Upper lobe of right lung (tissue), 1 donor: ENCODE measurements around the gene SCUBE2. TPM values are rescaled to one million over a fixed set of nuclear protein-coding genes. Genes with fewer than 3 reads are reported as not detected.

ENCODE experiments used
- ATAC-seq: fragments of 200-7000 bp; cut with Tn5 transposase; one replicate; pipeline ENCODE4 v1.9.1; 2020; ENCODE audit warnings: mild to moderate bottlenecking, moderate library complexity
- DNase-seq: peaks from one replicate; pipeline ENCODE4 v3.0.0-alpha.2; 2020
- H3K27ac ChIP-seq: fragments of 200-600 bp; one replicate; pipeline ENCODE4 v1.8.0; 2022
- H3K27me3 ChIP-seq: fragments of 200-600 bp; one replicate; pipeline ENCODE4 v1.8.0; 2022; ENCODE audit warnings: mild to moderate bottlenecking
- H3K36me3 ChIP-seq: fragments of 200-600 bp; one replicate; pipeline ENCODE4 v1.8.0; 2022
- H3K4me1 ChIP-seq: fragments of 200-600 bp; one replicate; pipeline ENCODE4 v1.8.0; 2022
- H3K4me3 ChIP-seq: fragments of 200-600 bp; one replicate; pipeline ENCODE4 v1.8.0; 2022; ENCODE audit warnings: mild to moderate bottlenecking
- H3K9me3 ChIP-seq: fragments of 200-600 bp; one replicate; pipeline ENCODE4 v1.8.0; 2022
- intact Hi-C: fragments of 100-400 bp; cut with DNase I; formaldehyde crosslinking; loops from one replicate; pipeline ENCODE4 v1.11.0; 2022
- total RNA-seq: library from RNA; stranded (reverse); fragmentation: NEBNext Ultra II Directional; extraction: Animal tissue kit (Norgen Biotek cat#: 25700); gene quantifications from one replicate; pipeline ENCODE4 v1.2.1, GENCODE V29; 2021
- TF ChIP-seq, protein P1 (sequence below): fragments of 200-600 bp; IDR thresholded peaks from one replicate; pipeline ENCODE4 v1.8.0; 2022; ENCODE audit warnings: antibody characterized with exemption
- donor health status: DM: no; HTN: yes; CAD: no; lungs with severe emphysema.

Gene SCUBE2
- total RNA-seq, 1 donor from 2014 or later, result 9.9 TPM

DNA sequence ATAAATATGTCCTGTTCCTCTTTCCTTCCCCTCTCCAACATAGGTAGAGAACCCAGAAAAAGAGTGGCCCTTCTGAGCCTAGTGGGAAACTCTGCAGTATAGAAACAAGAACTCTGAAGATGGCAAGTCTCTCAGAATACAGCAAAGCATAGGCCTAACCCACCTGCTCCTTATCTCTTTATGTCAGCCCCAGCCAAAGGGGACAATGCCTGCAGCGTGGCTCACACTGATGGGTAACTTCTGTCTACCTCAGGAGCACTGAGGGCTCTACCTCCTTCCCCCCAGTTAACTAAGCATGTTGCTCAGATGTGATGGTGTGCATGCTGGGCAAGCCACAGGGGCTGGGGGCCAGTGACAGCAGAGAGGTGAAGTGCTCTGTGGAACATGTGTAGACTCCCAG is 82.7 kb downstream of the SCUBE2 start:
- intact Hi-C loops, result no loop called here
- TF ChIP-seq, protein P1, sequence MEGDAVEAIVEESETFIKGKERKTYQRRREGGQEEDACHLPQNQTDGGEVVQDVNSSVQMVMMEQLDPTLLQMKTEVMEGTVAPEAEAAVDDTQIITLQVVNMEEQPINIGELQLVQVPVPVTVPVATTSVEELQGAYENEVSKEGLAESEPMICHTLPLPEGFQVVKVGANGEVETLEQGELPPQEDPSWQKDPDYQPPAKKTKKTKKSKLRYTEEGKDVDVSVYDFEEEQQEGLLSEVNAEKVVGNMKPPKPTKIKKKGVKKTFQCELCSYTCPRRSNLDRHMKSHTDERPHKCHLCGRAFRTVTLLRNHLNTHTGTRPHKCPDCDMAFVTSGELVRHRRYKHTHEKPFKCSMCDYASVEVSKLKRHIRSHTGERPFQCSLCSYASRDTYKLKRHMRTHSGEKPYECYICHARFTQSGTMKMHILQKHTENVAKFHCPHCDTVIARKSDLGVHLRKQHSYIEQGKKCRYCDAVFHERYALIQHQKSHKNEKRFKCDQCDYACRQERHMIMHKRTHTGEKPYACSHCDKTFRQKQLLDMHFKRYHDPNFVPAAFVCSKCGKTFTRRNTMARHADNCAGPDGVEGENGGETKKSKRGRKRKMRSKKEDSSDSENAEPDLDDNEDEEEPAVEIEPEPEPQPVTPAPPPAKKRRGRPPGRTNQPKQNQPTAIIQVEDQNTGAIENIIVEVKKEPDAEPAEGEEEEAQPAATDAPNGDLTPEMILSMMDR, result no peak
- no peaks in the 10 kb centered on the region for H3K9me3 ChIP-seq

DNA sequence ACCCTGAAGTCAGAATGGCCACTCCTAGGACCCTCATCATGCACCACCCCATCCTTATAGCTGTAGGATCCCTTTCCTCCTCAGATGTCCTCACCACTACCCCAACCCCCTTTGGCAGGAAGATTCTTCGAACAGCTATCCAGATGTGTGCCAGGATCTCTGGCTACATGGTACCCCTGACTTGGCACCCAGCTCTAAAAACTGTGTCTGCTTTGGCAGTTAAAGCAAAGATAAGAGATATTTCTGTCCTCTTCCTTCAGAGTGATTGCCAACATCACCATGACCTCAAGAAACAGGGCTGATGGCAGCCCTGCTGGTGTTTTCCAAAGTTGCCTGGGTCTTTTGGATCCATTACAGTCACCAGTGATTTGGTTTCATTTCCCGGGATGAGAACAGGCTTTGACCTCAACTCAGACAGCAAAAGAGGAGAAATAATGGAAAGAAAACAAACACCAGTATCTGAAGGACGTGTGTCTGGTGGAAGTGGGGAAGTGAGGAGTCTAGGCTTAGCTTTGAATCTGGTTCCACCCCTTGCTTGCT is 83.3 kb downstream of the SCUBE2 start:
- peaks cover 7% of the 10 kb centered on the region for H3K27me3 ChIP-seq
- DNase-seq (no peak), ATAC-seq (no peak)
- TF ChIP-seq, protein P1, result no peak
- peaks cover 15% of the 10 kb centered on the region for H3K4me1 ChIP-seq
- no peaks in the 10 kb centered on the region for H3K36me3 ChIP-seq
- no peaks in the 10 kb centered on the region for H3K9me3 ChIP-seq
- H3K27ac ChIP-seq, result no peak overlapping the region
- intact Hi-C loops, result no loop called here
- H3K4me3 ChIP-seq, result no peak overlapping the region

More for the DNA sequence above, 82.7 kb downstream of the SCUBE2 start:
- peaks cover 2% of the 10 kb centered on the region for H3K27me3 ChIP-seq
- no peak for ATAC-seq
- H3K4me3 ChIP-seq, result no peak overlapping the region
- DNase-seq, result no peak
- H3K4me1 ChIP-seq, result peaks cover 9% of the 10 kb centered on the region
- H3K36me3 ChIP-seq, result no peaks in the 10 kb centered on the region
- no peak overlapping the region for H3K27ac ChIP-seq

- no peaks in the 10 kb centered on the region for H3K9me3 ChIP-seq
- TF ChIP-seq, protein P1, result no peak
- no peak overlapping the region for H3K27ac ChIP-seq
- ATAC-seq, result no peak
- peaks cover 19% of the 10 kb centered on the region for H3K4me1 ChIP-seq
- H3K36me3 ChIP-seq, result no peaks in the 10 kb centered on the region
- peaks cover 32% of the 10 kb centered on the region for H3K27me3 ChIP-seq
- intact Hi-C loops, result no loop called here
- H3K4me3 ChIP-seq, result no peak overlapping the region
- DNase-seq, result no peak
These were observed 86.3 kb downstream of the SCUBE2 start for GRCh38 chr11:9005087-9005486.

DNA sequence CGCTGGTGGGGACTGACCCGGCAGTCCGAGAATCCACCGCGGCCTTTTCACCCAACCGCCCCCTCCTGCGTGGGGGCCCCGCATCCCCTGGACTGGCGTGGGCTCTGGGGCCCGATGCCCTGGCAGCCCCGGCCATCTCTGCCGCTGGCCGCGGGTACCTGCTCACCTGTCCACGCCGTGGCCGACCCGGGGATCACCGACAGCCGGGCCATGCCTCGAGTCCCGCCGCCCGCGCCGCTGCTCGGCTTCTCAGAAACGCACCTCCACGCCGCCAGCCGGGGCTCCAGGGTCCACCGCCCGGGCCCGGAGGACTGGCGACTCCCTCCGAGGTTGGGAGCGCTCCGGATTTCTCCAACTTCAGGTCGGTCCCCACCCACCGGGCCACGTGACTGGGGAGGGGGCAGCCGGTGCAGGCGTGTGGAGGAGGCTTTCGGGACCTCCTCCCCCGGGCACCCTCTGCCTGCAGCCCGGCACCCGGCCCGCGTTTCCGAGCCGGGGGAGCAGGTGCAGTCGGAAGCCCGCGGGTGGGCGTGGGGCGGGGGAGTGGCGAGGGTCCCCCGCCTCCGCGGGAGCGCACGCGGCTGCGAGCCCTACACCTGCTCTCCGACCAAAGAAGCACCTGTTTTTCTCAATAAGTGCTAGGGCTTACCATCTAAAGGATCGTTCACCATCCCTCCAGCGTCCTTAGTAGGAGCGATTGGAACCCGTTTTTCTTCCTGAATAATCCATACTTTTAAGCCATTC is 87.0 kb downstream of the SCUBE2 start:
- Histone ChIP-seq H3K4me1 (peaks cover 19% of the 10 kb centered on the region), H3K27me3 (peaks cover 33% of the 10 kb centered on the region), H3K36me3 (no peaks in the 10 kb centered on the region), H3K9me3 (no peaks in the 10 kb centered on the region), H3K4me3 (peak overlapping the region; percentile 52), H3K27ac (no peak overlapping the region)
- TF ChIP-seq, protein P1, result no peak
- peak; percentile 68 for DNase-seq
- ATAC-seq, result peak; percentile 21
- intact Hi-C loops, result no loop called here

DNA sequence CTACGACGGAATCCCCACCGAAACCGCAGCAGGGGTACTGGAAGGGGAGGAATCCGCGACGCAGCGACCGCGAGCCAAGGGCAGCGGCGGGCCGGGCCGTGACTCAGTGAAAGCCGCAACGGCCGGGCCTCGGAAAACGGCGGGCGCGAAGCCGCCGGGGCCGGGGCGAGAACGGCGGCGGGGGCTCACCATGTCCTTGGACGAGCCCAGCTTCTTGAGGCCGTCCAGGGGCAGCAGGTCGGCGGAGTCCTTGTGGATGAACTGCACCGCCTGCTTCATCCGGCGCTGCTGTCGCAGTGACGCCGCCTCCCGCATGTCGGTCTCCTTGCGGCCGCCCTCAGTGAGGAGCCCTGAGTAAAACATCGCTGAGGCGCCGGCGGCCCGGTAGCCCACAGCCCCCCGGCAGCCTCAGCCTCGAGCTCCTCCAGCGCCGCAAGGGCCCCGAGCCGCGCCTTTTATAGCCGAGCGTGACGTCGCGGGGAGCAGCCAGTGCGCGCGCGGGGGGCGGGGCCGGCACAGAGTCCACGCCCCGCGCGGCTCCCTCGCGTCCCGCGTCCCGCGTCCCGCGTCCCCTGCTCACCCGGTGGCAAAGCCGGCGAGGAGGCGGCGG is 87.7 kb downstream of the SCUBE2 start, which contains the start of gene NRIP3:
NRIP3 (minus strand) TSS at position 429 of the 610 bp plus-strand sequence; CDS start at position 363, 66 bp downstream.
- intact Hi-C loops, result no loop called here
- peaks cover 19% of the 10 kb centered on the region for H3K4me1 ChIP-seq
- ATAC-seq, result peak; percentile 87
- peak within 1 kb of the TSS; percentile 52 for H3K4me3 ChIP-seq
- H3K27ac ChIP-seq, result no peak within 1 kb of the TSS
- peak; percentile 84 for DNase-seq
- peaks cover 33% of the 10 kb centered on the region for H3K27me3 ChIP-seq
- H3K36me3 ChIP-seq, result no peaks in the 10 kb centered on the region
- TF ChIP-seq, protein P1, result no peak
- H3K9me3 ChIP-seq, result no peaks in the 10 kb centered on the region
